Natural killer cell treated with Interleukin-12 subunit alpha and Interleukin-12 subunit beta and Interleukin-15 and Interleukin-18, amount 100 ng/mL, for 72 hours (primary cell): Measurements from ENCODE around the gene SNCAIP. TPM values are rescaled to one million over a fixed set of nuclear protein-coding genes. Genes with fewer than 3 reads are reported as not detected.

ENCODE experiments used
- ATAC-seq, 2 donors: fragments of 150-1000 bp; cut with Tn5 transposase in 1 of 2; sonication (Bioruptor Pico), chemical (Tn5 transposase) in 1 of 2; 2 replicates each; pipeline ENCODE4 v1.10.0; 2021
- DNase-seq: peaks from one replicate; pipeline ENCODE4 v3.0.0; 2022; ENCODE audit warnings: low spot score
- H3K27ac Mint-ChIP-seq, 2 donors: 1 replicate in 1 of 2; 2 replicates in 1 of 2; pipeline ENCODE4 v1.8.0; 2022; ENCODE audit warnings: mixed read lengths in 2 of 2, mild to moderate bottlenecking in 1 of 2, moderate library complexity in 1 of 2
- H3K27me3 Mint-ChIP-seq, 2 donors: 1 replicate in 1 of 2; 2 replicates in 1 of 2; pipeline ENCODE4 v1.8.0; 2022; ENCODE audit warnings: mixed read lengths in 2 of 2
- H3K36me3 Mint-ChIP-seq: one replicate; pipeline ENCODE4 v1.8.0; 2022; ENCODE audit warnings: mixed read lengths
- H3K4me1 Mint-ChIP-seq, 2 donors: 1 replicate in 1 of 2; 2 replicates in 1 of 2; pipeline ENCODE4 v1.8.0; 2022; ENCODE audit warnings: low read depth in 2 of 2, mixed read lengths in 2 of 2, mild to moderate bottlenecking in 1 of 2
- H3K4me3 Mint-ChIP-seq: one replicate; pipeline ENCODE4 v1.8.0; 2022; ENCODE audit warnings: mixed read lengths
- H3K9me3 Mint-ChIP-seq: 2 replicates; pipeline ENCODE4 v1.8.0; 2022; ENCODE audit warnings: mixed read lengths
- total RNA-seq, 2 donors: library from RNA; stranded (reverse); gene quantifications; one replicate each; pipeline ENCODE4 v1.2.3, GENCODE V29; 2022

Gene SNCAIP
- not detected for total RNA-seq

DNA sequence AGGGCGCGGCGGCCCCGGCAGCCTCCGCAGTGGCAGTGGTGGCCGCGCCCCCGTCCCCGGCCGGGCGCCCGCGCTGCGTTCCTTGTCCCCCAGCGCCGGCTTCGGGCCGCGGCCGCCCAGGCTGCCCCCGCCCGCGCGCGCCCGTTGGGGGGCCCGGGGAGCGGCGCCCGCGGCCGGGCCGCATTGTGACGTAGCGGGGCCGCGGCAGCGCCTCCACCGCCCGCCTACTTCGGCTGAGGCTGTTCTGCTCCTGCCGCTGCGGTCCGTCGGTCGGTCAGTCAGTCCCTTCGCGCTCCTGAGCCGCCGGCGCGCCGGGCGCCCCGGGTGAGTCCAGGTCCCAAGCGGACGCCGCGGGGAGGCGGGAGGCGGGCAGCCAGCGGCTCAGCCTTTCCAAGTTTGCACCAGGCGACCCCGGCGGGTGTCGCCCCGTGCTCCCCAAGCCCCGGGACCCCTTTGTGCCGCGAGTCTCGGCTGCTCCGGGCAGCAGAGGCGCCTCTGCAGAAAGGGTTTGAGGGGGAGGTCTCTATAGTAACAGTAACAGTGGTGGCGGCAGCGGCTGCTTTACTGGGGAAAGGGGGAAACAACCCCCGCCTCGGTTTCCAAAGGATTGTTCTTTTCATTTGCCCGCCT, at the start of gene SNCAIP:
SNCAIP (plus strand) TSS at position 277 of the 630 bp plus-strand sequence. CDS start 78,898 bp downstream, outside the sequence.
- Mint-ChIP-seq H3K4me3 (peak within 1 kb of the TSS; percentile 11), H3K9me3 (no peaks in the 10 kb centered on the region), H3K27ac (no peak within 1 kb of the TSS), H3K4me1 (peaks cover 0 to 4% of the 10 kb centered on the region in 2 donors), H3K27me3 (peaks cover 26 to 34% of the 10 kb centered on the region in 2 donors), H3K36me3 (no peaks in the 10 kb centered on the region)
- peak; percentile 27 to 28 for ATAC-seq
- DNase-seq: no peak

GRCh38 chr5:122263352-122264030, 48.5 kb upstream of the SNCAIP start:
- Mint-ChIP-seq H3K27me3 (no peaks in the 10 kb centered on the region), H3K4me3 (no peak overlapping the region), H3K36me3 (no peaks in the 10 kb centered on the region), H3K9me3 (peaks cover 15% of the 10 kb centered on the region), H3K27ac (no peak overlapping the region), H3K4me1 (no peaks in the 10 kb centered on the region)
- no peak for ATAC-seq
- DNase-seq: no peak

DNA sequence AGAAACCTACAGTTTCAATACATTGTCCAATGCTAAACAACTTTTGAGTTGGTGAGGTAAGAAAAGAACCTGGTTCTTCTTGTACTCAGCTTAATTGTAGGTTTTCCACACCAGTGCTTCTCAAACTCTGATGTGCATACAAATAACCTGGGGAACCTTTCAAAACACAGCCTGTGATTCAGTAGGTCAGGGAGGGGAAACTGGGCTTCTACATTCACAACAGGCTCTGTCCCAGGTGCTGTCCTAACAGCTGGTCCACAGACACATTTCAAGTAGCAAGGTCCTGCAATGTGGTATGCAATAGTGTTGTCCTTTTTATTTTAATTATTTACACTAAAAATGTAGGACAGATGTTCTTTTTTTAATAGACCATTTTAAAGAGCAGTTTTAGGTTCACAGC, 47.4 kb upstream of the SNCAIP start:
- ATAC-seq (no peak), DNase-seq (no peak)
- no peaks in the 10 kb centered on the region for H3K27me3 Mint-ChIP-seq
- H3K9me3 Mint-ChIP-seq: peaks cover 12% of the 10 kb centered on the region
- H3K4me1 Mint-ChIP-seq: no peaks in the 10 kb centered on the region
- H3K36me3 Mint-ChIP-seq: no peaks in the 10 kb centered on the region
- no peak overlapping the region for H3K4me3 Mint-ChIP-seq
- H3K27ac Mint-ChIP-seq: no peak overlapping the region

DNA sequence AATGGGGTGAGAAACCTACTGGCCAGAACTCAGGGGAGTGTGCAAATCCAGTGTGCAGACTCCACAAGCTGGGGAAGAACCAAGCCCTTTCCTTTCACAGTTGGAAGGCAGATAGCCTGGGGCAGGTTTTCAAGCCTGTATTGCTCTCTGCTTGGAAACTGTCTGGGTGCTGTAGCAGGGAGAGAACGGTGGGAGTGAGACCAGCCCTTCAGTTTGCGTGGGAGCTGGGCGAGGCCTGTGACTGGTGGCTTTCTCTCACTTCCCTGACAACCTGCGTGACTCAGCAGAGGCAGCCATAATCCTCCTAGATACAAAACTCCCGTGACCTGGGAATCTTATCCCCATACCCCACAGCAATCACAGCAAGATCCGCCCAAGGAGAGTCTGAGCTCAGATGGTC, 44.9 kb upstream of the SNCAIP start:
- peaks cover 26% of the 10 kb centered on the region for H3K9me3 Mint-ChIP-seq
- no peaks in the 10 kb centered on the region for H3K4me1 Mint-ChIP-seq
- no peak overlapping the region for H3K4me3 Mint-ChIP-seq
- ATAC-seq: no peak
- DNase-seq: no peak
- no peaks in the 10 kb centered on the region for H3K36me3 Mint-ChIP-seq
- H3K27ac Mint-ChIP-seq: no peak overlapping the region
- no peaks in the 10 kb centered on the region for H3K27me3 Mint-ChIP-seq

DNA sequence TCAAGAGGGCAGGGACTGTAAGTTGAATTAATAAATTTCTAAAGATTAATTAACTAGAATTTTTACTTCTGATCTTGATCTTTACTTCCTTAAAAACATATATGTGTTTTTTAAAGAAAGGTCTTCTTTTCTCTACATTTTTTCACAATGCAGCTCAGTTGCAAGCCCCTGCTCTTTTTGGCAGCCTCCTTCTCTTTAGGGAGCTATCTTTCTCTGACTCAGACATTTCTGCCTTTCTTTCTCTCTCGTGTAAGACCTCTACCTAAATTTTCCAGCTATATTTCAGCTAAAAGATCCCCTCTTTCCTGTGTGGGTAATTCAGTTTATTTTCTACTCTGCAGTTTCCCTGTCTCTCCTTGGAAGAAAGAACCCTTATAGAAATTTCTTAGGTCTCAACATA, 38.3 kb upstream of the SNCAIP start:
- no peak for DNase-seq
- Mint-ChIP-seq H3K27me3 (no peaks in the 10 kb centered on the region), H3K9me3 (peaks cover 20% of the 10 kb centered on the region), H3K4me3 (no peak overlapping the region), H3K27ac (no peak overlapping the region), H3K36me3 (no peaks in the 10 kb centered on the region), H3K4me1 (no peaks in the 10 kb centered on the region)
- ATAC-seq: no peak

GRCh38 chr5:122283592-122283991, 28.4 kb upstream of the SNCAIP start:
- DNase-seq (no peak), ATAC-seq (no peak)
- H3K4me3 Mint-ChIP-seq: no peak overlapping the region
- H3K36me3 Mint-ChIP-seq: no peaks in the 10 kb centered on the region
- H3K9me3 Mint-ChIP-seq: peaks cover 23% of the 10 kb centered on the region
- no peaks in the 10 kb centered on the region for H3K4me1 Mint-ChIP-seq
- H3K27me3 Mint-ChIP-seq: no peaks in the 10 kb centered on the region
- H3K27ac Mint-ChIP-seq: no peak overlapping the region

GRCh38 chr5:122286541-122286940, 25.5 kb upstream of the SNCAIP start:
- DNase-seq (no peak), ATAC-seq (no peak)
- H3K4me1 Mint-ChIP-seq: no peaks in the 10 kb centered on the region
- no peaks in the 10 kb centered on the region for H3K27me3 Mint-ChIP-seq
- no peaks in the 10 kb centered on the region for H3K36me3 Mint-ChIP-seq
- peaks cover 20% of the 10 kb centered on the region for H3K9me3 Mint-ChIP-seq
- H3K27ac Mint-ChIP-seq: no peak overlapping the region
- H3K4me3 Mint-ChIP-seq: no peak overlapping the region

DNA sequence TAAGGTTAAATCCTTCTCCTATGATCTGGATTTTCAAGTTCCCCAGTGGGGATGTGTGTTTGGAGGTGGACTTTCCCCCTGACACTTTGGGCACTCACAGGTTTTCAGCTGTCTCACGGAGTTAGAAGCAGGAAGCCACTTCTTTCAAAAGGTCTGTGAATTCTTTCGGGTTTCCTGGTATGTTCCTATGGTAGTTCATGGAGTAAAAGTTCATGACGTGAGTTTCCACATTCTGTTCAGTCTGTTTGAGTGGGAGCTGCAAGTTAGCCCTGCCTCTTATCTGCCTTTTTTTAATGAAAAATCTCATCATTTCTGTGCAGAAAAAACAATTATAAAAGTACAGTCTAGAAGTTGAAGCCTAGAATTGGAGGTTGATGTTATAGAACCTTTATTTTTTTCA, 24.9 kb upstream of the SNCAIP start:
- H3K4me3 Mint-ChIP-seq: no peak overlapping the region
- H3K27ac Mint-ChIP-seq: no peak overlapping the region
- ATAC-seq (no peak), DNase-seq (no peak)
- no peaks in the 10 kb centered on the region for H3K4me1 Mint-ChIP-seq
- H3K36me3 Mint-ChIP-seq: no peaks in the 10 kb centered on the region
- H3K27me3 Mint-ChIP-seq: no peaks in the 10 kb centered on the region
- peaks cover 16% of the 10 kb centered on the region for H3K9me3 Mint-ChIP-seq

DNA sequence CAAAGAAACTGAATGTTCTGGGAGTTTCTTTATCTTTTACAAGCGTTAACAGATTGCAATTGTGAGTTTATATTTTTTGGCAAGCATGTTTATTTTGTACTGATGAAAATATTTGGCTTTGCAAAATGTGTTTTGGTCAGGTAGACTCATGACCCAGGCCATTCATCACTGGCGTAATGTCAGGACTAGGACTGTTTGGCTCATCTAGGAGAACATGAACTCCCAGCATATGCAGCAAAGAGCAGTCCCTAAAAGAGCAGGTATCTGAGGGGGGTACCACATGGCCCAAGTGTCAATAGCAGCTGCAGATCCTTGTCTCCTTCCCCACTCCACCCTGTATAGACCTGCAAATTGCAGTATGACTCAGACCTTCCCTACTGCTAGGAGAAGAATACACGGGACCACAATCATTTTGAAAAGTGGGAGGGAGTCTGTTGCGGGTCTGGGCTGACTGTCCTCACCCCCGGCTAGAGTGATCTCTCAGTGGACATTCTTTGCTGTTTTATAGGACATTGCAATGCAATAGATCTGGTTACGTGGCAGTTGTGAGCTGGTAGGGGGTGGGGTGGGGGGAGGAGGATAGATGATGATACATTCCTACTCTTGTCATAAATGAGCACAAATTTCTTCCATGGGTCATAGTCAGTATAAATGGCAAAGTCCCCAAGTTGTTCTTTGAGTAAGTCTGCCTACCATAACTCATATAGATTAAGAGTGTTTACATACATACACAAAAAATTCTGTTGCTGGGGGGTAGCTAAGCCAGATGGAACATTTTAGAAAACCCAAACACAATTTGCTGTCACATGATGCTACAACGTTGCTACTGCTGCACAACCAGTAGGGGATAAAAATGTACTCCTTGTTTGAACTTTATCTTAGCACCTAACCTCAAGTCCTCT, 20.8 kb upstream of the SNCAIP start:
- no peak overlapping the region for H3K4me3 Mint-ChIP-seq
- no peak for ATAC-seq
- H3K27ac Mint-ChIP-seq: no peak overlapping the region

GRCh38 chr5:122292332-122292731, 19.7 kb upstream of the SNCAIP start:
- Mint-ChIP-seq H3K27ac (no peak overlapping the region), H3K4me1 (no peaks in the 10 kb centered on the region), H3K9me3 (peaks cover 6% of the 10 kb centered on the region), H3K4me3 (no peak overlapping the region), H3K36me3 (no peaks in the 10 kb centered on the region), H3K27me3 (no peaks in the 10 kb centered on the region)
- DNase-seq (no peak), ATAC-seq (no peak)

More for the DNA sequence above, 20.8 kb upstream of the SNCAIP start:
- no peaks in the 10 kb centered on the region for H3K27me3 Mint-ChIP-seq
- H3K4me1 Mint-ChIP-seq: no peaks in the 10 kb centered on the region
- peaks cover 6% of the 10 kb centered on the region for H3K9me3 Mint-ChIP-seq
- no peak for DNase-seq
- H3K36me3 Mint-ChIP-seq: no peaks in the 10 kb centered on the region

GRCh38 chr5:122295138-122295537, 16.9 kb upstream of the SNCAIP start:
- ATAC-seq: no peak
- Mint-ChIP-seq H3K27ac (no peak overlapping the region), H3K9me3 (peaks cover 4% of the 10 kb centered on the region), H3K36me3 (no peaks in the 10 kb centered on the region), H3K4me3 (no peak overlapping the region), H3K27me3 (no peaks in the 10 kb centered on the region), H3K4me1 (no peaks in the 10 kb centered on the region)
- no peak for DNase-seq

- ATAC-seq (no peak), DNase-seq (no peak)
- Mint-ChIP-seq H3K4me1 (no peaks in the 10 kb centered on the region), H3K36me3 (no peaks in the 10 kb centered on the region), H3K27me3 (no peaks in the 10 kb centered on the region), H3K4me3 (no peak overlapping the region), H3K9me3 (peaks cover 7% of the 10 kb centered on the region), H3K27ac (no peak overlapping the region)
Observed at GRCh38 chr5:122296871-122297270, 15.2 kb upstream of the SNCAIP start.

GRCh38 chr5:122297587-122298298, 14.3 kb upstream of the SNCAIP start:
- Mint-ChIP-seq H3K4me1 (no peaks in the 10 kb centered on the region), H3K9me3 (peaks cover 7% of the 10 kb centered on the region), H3K36me3 (no peaks in the 10 kb centered on the region), H3K4me3 (no peak overlapping the region), H3K27ac (no peak overlapping the region), H3K27me3 (no peaks in the 10 kb centered on the region)
- DNase-seq: no peak
- no peak for ATAC-seq
